ENCODE results near the gene MYOF. TPM values are rescaled to one million over a fixed set of nuclear protein-coding genes. Genes with fewer than 3 reads are reported as not detected.

MYOF gene
- total and polyA plus RNA-seq, 2 experiments from 2014 or later: 101 to 261 TPM

DNA sequence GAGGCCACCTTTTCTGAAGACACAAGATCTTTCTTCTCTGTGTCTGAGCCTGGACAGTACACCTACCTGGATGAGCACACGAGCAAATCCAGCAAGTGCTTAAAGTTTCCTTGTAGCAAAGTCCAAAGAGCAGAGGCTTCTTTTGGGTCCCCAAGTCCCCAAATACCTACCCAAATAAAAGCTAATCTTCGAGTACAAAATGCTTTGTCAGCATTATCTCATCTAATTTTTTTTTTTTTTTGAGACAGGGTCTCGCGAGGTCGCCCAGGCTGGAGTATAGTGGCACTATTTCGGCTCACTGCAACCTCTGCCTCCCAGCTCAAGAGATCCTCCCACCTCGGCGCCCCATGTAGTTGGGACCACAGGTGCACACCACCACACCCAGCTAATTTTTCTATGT, 24.6 kb downstream of the MYOF start:
- Histone ChIP-seq H3K9ac (0 out of 2 replicates have a peak overlapping the region, but pooled peaks have one; percentile 0), H3K4me3 (no peak overlapping the region), H3K4me1 (ENCODE audit: insufficient read depth) (peaks cover 71% of the 10 kb centered on the region), H2AFZ (no peak overlapping the region), H3F3A (ENCODE audit: insufficient read depth) (peaks cover 70% of the 10 kb centered on the region), H3K27me3 (replicated peaks; ENCODE audit: insufficient read depth) (no peaks in the 10 kb centered on the region), H3K79me2 (ENCODE audit: insufficient read depth) (peaks cover 90% of the 10 kb centered on the region), H3K4me2 (ENCODE audit: unreplicated experiment) (no peak overlapping the region), H3K27ac (peak overlapping the region; percentile 99), H3K36me3 (ENCODE audit: low read depth) (peaks cover 43% of the 10 kb centered on the region), H3K9me2 (ENCODE audit: insufficient read depth) (no peaks in the 10 kb centered on the region), H3K9me3 (ENCODE audit: low read depth) (no peaks in the 10 kb centered on the region), H4K20me1 (ENCODE audit: insufficient read depth) (no peaks in the 10 kb centered on the region)
- TF ChIP-seq EZH2 (IDR thresholded peaks at IDR 0.05; ENCODE audit: insufficient read depth, poor library complexity, severe bottlenecking) (no peak), EZH2phosphoT487 (IDR thresholded peaks at IDR 0.05; ENCODE audit: insufficient read depth, low read depth) (no peak)
- in situ Hi-C loops (cut with MboI): no loop called here
- DNase-seq: no peak
- 81% methylated on average over 8 of the region's 8 CpGs for whole genome bisulfite sequencing, 2 experiments (ENCODE audit: low coverage in 1 of 2, low lambda C conversion rate in 2 of 2, missing lambda C conversion rate in 2 of 2)

GRCh38 chr10:93456480-93456879, 25.7 kb downstream of the MYOF start:
- H3K79me2 ChIP-seq (ENCODE audit: insufficient read depth): peaks cover 89% of the 10 kb centered on the region
- peak overlapping the region; percentile 52 for H3K9ac ChIP-seq
- H3K4me3 ChIP-seq: no peak overlapping the region
- H3K4me2 ChIP-seq (ENCODE audit: unreplicated experiment): peak overlapping the region; percentile 38
- peak; percentile 82 for DNase-seq
- H3K36me3 ChIP-seq (ENCODE audit: low read depth): peaks cover 51% of the 10 kb centered on the region
- in situ Hi-C loops (cut with MboI): no loop called here
- peak overlapping the region; percentile 99 for H3K27ac ChIP-seq
- TF ChIP-seq EZH2 (IDR thresholded peaks at IDR 0.05; ENCODE audit: insufficient read depth, poor library complexity, severe bottlenecking): no peak
- TF ChIP-seq EZH2phosphoT487 (IDR thresholded peaks at IDR 0.05; ENCODE audit: insufficient read depth, low read depth): no peak
- H3K9me3 ChIP-seq (ENCODE audit: low read depth): no peaks in the 10 kb centered on the region
- 15 to 17% methylated on average over 7 of the region's 7 CpGs for WGBS, 2 experiments (ENCODE audit: low coverage in 1 of 2, low lambda C conversion rate in 2 of 2, missing lambda C conversion rate in 2 of 2)
- H2AFZ ChIP-seq: no peak overlapping the region
- no peaks in the 10 kb centered on the region for H4K20me1 ChIP-seq (ENCODE audit: insufficient read depth)
- peaks cover 67% of the 10 kb centered on the region for H3F3A ChIP-seq (ENCODE audit: insufficient read depth)
- H3K27me3 ChIP-seq (replicated peaks; ENCODE audit: insufficient read depth): no peaks in the 10 kb centered on the region
- H3K9me2 ChIP-seq (ENCODE audit: insufficient read depth): no peaks in the 10 kb centered on the region
- peaks cover 61% of the 10 kb centered on the region for H3K4me1 ChIP-seq (ENCODE audit: insufficient read depth)

- DNase-seq: no peak
- no peak for TF ChIP-seq EZH2 (IDR thresholded peaks at IDR 0.05; ENCODE audit: insufficient read depth, poor library complexity, severe bottlenecking)
- TF ChIP-seq EZH2phosphoT487 (IDR thresholded peaks at IDR 0.05; ENCODE audit: insufficient read depth, low read depth): no peak
- H3K4me2 ChIP-seq (ENCODE audit: unreplicated experiment): no peak overlapping the region
- H3K9ac ChIP-seq: no peak overlapping the region
- H3K79me2 ChIP-seq (ENCODE audit: insufficient read depth): peaks cover 90% of the 10 kb centered on the region
- no peaks in the 10 kb centered on the region for H4K20me1 ChIP-seq (ENCODE audit: insufficient read depth)
- H3K4me1 ChIP-seq (ENCODE audit: insufficient read depth): peaks cover 45% of the 10 kb centered on the region
- 88 to 90% methylated on average over 7 of the region's 7 CpGs for WGBS, 2 experiments (ENCODE audit: low coverage in 1 of 2, low lambda C conversion rate in 2 of 2, missing lambda C conversion rate in 2 of 2)
- in situ Hi-C loops (cut with MboI): no loop called here
- peaks cover 62% of the 10 kb centered on the region for H3K36me3 ChIP-seq (ENCODE audit: low read depth)
- peaks cover 53% of the 10 kb centered on the region for H3F3A ChIP-seq (ENCODE audit: insufficient read depth)
- H3K27me3 ChIP-seq (replicated peaks; ENCODE audit: insufficient read depth): no peaks in the 10 kb centered on the region
- no peaks in the 10 kb centered on the region for H3K9me3 ChIP-seq (ENCODE audit: low read depth)
- H2AFZ ChIP-seq: no peak overlapping the region
- no peak overlapping the region for H3K4me3 ChIP-seq
- H3K9me2 ChIP-seq (ENCODE audit: insufficient read depth): no peaks in the 10 kb centered on the region
- H3K27ac ChIP-seq: peak overlapping the region; percentile 32
Measured at GRCh38 chr10:93454736-93455135, 27.4 kb downstream of the MYOF start.

DNA sequence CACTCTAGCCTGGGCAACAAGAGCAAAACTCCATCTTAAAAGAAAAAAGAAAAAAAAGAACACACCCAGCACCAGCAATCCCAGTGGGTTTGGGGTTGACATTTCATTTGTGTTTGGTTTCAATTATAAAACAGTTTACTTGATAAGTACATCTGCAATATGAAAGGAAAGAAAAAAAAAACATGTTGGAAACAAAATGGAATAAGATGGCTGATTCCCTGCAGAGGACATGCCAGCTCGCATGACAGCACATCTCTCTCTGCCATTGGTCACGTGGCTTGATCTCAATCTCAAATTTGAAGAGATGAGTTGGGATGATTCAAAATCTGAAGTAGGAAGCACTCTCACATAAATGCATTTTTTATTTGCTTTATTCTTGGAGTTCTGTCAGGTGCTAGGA, 28.0 kb downstream of the MYOF start:
- H3K9me2 ChIP-seq (ENCODE audit: insufficient read depth): no peaks in the 10 kb centered on the region
- WGBS, 2 experiments (ENCODE audit: low coverage in 1 of 2, low lambda C conversion rate in 2 of 2, missing lambda C conversion rate in 2 of 2): 43 to 48% methylated on average over 2 of the region's 2 CpGs
- no peak overlapping the region for H2AFZ ChIP-seq
- H3K4me2 ChIP-seq (ENCODE audit: unreplicated experiment): no peak overlapping the region
- TF ChIP-seq EZH2phosphoT487 (IDR thresholded peaks at IDR 0.05; ENCODE audit: insufficient read depth, low read depth) (no peak), EZH2 (IDR thresholded peaks at IDR 0.05; ENCODE audit: insufficient read depth, poor library complexity, severe bottlenecking) (no peak)
- no peaks in the 10 kb centered on the region for H3K9me3 ChIP-seq (ENCODE audit: low read depth)
- H4K20me1 ChIP-seq (ENCODE audit: insufficient read depth): no peaks in the 10 kb centered on the region
- peaks cover 90% of the 10 kb centered on the region for H3K79me2 ChIP-seq (ENCODE audit: insufficient read depth)
- peak overlapping the region; percentile 32 for H3K27ac ChIP-seq
- peaks cover 39% of the 10 kb centered on the region for H3K4me1 ChIP-seq (ENCODE audit: insufficient read depth)
- in situ Hi-C loops (cut with MboI): no loop called here
- H3K9ac ChIP-seq: no peak overlapping the region
- peaks cover 62% of the 10 kb centered on the region for H3K36me3 ChIP-seq (ENCODE audit: low read depth)
- no peak for DNase-seq
- H3F3A ChIP-seq (ENCODE audit: insufficient read depth): peaks cover 47% of the 10 kb centered on the region
- no peaks in the 10 kb centered on the region for H3K27me3 ChIP-seq (replicated peaks; ENCODE audit: insufficient read depth)
- no peak overlapping the region for H3K4me3 ChIP-seq

DNA sequence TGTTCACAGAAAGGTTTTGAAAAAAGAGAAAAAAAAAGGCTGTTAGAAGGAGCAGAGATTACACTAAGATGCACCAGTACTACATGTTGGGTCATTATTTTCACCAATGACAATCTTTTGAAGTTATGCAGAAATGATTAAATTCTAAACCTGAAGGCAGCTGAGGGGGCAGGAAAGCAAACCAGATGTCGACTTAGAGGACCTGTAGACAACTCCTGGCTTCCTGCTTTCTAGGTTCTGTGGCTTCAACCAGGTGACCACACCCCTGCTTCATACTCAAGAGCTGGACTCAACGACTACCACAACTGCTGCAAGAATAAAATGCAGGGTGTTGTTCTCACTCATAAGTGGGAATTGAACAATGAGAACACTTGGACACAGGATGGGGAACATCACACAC, 30.0 kb downstream of the MYOF start:
- no peaks in the 10 kb centered on the region for H3K9me2 ChIP-seq (ENCODE audit: insufficient read depth)
- H4K20me1 ChIP-seq (ENCODE audit: insufficient read depth): no peaks in the 10 kb centered on the region
- no peak for TF ChIP-seq EZH2 (IDR thresholded peaks at IDR 0.05; ENCODE audit: insufficient read depth, poor library complexity, severe bottlenecking)
- TF ChIP-seq EZH2phosphoT487 (IDR thresholded peaks at IDR 0.05; ENCODE audit: insufficient read depth, low read depth): no peak
- in situ Hi-C loops (cut with MboI): no loop called here
- H3K36me3 ChIP-seq (ENCODE audit: low read depth): peaks cover 74% of the 10 kb centered on the region
- H3K27ac ChIP-seq: no peak overlapping the region
- H3K4me1 ChIP-seq (ENCODE audit: insufficient read depth): peaks cover 24% of the 10 kb centered on the region
- peaks cover 32% of the 10 kb centered on the region for H3F3A ChIP-seq (ENCODE audit: insufficient read depth)
- no peaks in the 10 kb centered on the region for H3K9me3 ChIP-seq (ENCODE audit: low read depth)
- no peak overlapping the region for H3K4me2 ChIP-seq (ENCODE audit: unreplicated experiment)
- no peak overlapping the region for H3K9ac ChIP-seq
- H2AFZ ChIP-seq: no peak overlapping the region
- DNase-seq: no peak
- H3K4me3 ChIP-seq: no peak overlapping the region
- WGBS, 2 experiments (ENCODE audit: low coverage in 1 of 2, low lambda C conversion rate in 2 of 2, missing lambda C conversion rate in 2 of 2): 2 to 4% methylated on average over 2 of the region's 2 CpGs
- no peaks in the 10 kb centered on the region for H3K27me3 ChIP-seq (replicated peaks; ENCODE audit: insufficient read depth)
- peaks cover 99% of the 10 kb centered on the region for H3K79me2 ChIP-seq (ENCODE audit: insufficient read depth)
